ENCODE results near the gene TSPAN13.

Gene TSPAN13

GRCh38 chr7:16812542-16813231 is 59.1 kb downstream of the TSPAN13 start:
- DNase-seq (ENCODE audit: low read depth in 1 of 2, low spot score in 1 of 2), result no peak
- no peak for TF ChIP-seq JUND (IDR thresholded peaks at IDR 0.05; ENCODE audit: low read depth)
- in situ Hi-C loops (cut with HindIII; ENCODE audit: low pct_unique_long_range_greater_than_20kb, low sequenced_read_pairs), result no loop called here

- DNase-seq (ENCODE audit: low read depth in 1 of 2, low spot score in 1 of 2), result peak in 1 of 2 experiments; percentile 82
- TF ChIP-seq JUND (IDR thresholded peaks at IDR 0.05; ENCODE audit: low read depth), result no peak
- in situ Hi-C loops (cut with HindIII; ENCODE audit: low pct_unique_long_range_greater_than_20kb, low sequenced_read_pairs), result no loop called here
Measured at GRCh38 chr7:16813232-16813616, 59.7 kb downstream of the TSPAN13 start.

GRCh38 chr7:16815001-16815400 is 61.4 kb downstream of the TSPAN13 start:
- no peak for DNase-seq (ENCODE audit: low read depth in 1 of 2, low spot score in 1 of 2)
- TF ChIP-seq JUND (IDR thresholded peaks at IDR 0.05; ENCODE audit: low read depth), result no peak
- in situ Hi-C loops (cut with HindIII; ENCODE audit: low pct_unique_long_range_greater_than_20kb, low sequenced_read_pairs), result no loop called here

- in situ Hi-C loops (cut with HindIII; ENCODE audit: low pct_unique_long_range_greater_than_20kb, low sequenced_read_pairs), result no loop called here
- no peak for TF ChIP-seq JUND (IDR thresholded peaks at IDR 0.05; ENCODE audit: low read depth)
- no peak for DNase-seq (ENCODE audit: low read depth in 1 of 2, low spot score in 1 of 2)
Measured at GRCh38 chr7:16816824-16817223, 63.3 kb downstream of the TSPAN13 start.

- TF ChIP-seq JUND (IDR thresholded peaks at IDR 0.05; ENCODE audit: low read depth), result no peak
- no peak for DNase-seq (ENCODE audit: low read depth in 1 of 2, low spot score in 1 of 2)
- in situ Hi-C loops (cut with HindIII; ENCODE audit: low pct_unique_long_range_greater_than_20kb, low sequenced_read_pairs), result no loop called here
Measured at GRCh38 chr7:16817536-16817935, 64.0 kb downstream of the TSPAN13 start.

- DNase-seq (ENCODE audit: low read depth in 1 of 2, low spot score in 1 of 2), result peak in 1 of 2 experiments; percentile 44
- TF ChIP-seq JUND (IDR thresholded peaks at IDR 0.05; ENCODE audit: low read depth), result no peak
- in situ Hi-C loops (cut with HindIII; ENCODE audit: low pct_unique_long_range_greater_than_20kb, low sequenced_read_pairs), result no loop called here
Measured at GRCh38 chr7:16818732-16819131, 65.2 kb downstream of the TSPAN13 start.

DNA sequence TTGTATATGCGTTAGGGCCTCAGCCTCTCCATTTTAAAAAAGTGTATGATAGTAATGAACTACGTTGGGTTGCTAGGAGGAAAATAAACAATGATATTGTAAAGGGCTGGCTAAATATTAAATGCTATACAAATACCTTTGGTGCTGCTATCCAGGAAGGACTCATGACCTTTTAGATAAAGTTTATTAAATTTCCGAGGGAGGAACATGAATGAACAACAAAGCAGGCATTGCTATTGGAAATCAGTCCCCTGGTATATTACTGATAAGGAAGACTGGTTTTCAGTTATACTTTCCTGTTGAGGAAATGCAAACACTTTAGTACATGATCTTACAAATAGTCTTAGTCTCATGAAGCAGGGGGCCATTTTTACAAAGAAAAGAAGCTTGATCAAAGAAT is 68.5 kb downstream of the TSPAN13 start:
- in situ Hi-C loops (cut with HindIII; ENCODE audit: low pct_unique_long_range_greater_than_20kb, low sequenced_read_pairs), result no loop called here
- no peak for TF ChIP-seq JUND (IDR thresholded peaks at IDR 0.05; ENCODE audit: low read depth)
- no peak for DNase-seq (ENCODE audit: low read depth in 1 of 2, low spot score in 1 of 2)

- no peak for TF ChIP-seq JUND (IDR thresholded peaks at IDR 0.05; ENCODE audit: low read depth)
- in situ Hi-C loops (cut with HindIII; ENCODE audit: low pct_unique_long_range_greater_than_20kb, low sequenced_read_pairs), result no loop called here
- DNase-seq (ENCODE audit: low read depth in 1 of 2, low spot score in 1 of 2), result no peak
Measured at GRCh38 chr7:16826060-16826459, 72.5 kb downstream of the TSPAN13 start.

DNA sequence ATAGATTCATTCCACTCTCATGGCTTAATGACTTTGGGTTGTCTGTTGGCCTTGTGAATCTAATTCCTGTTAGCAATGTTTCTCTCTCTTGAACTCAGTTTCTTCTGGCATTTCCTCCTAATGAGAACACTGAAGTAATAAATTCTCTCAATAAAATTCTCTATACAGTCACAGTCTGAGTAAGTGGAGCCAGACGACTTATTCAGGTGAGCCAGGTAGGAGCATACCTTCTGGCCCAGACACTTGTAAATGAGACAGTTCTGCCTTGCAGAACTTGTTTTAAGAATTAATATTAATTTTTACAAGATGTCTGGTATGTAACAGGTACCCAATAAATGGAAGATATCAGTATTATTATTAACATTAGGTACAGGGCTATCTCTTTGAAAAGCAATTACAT is 79.8 kb downstream of the TSPAN13 start:
- in situ Hi-C loops (cut with HindIII; ENCODE audit: low pct_unique_long_range_greater_than_20kb, low sequenced_read_pairs), result no loop called here
- no peak for TF ChIP-seq JUND (IDR thresholded peaks at IDR 0.05; ENCODE audit: low read depth)
- DNase-seq (ENCODE audit: low read depth in 1 of 2, low spot score in 1 of 2), result no peak

Data from T47D (cell line).